Activated B cell treated with CpG ODN at 0.5 μM for 24 hours (primary cell): ENCODE results near the gene BCAP31. TPM values are rescaled to one million over a fixed set of nuclear protein-coding genes. Genes with fewer than 3 reads are reported as not detected.
"Not testable (repeated sequence)": the region's sequence is repeated elsewhere in the genome, so short reads cannot be mapped to it uniquely, and the experiment has no call there.

ENCODE experiments used
- ATAC-seq: fragments of 200-7000 bp; cut with Tn5 transposase; one replicate; pipeline ENCODE4 v1.10.0; 2021; ENCODE audit warnings: low read depth, mild to moderate bottlenecking, moderate library complexity
- CTCF ChIA-PET: fragments of 350-600 bp; sonication (Branson Sonifier 250); formaldehyde crosslinking; loops from one replicate; lab custom pipeline; 2021; ENCODE audit warnings: antibody characterized with exemption; lab: Charles Lee
- POLR2A ChIA-PET: fragments of 350-600 bp; sonication (Branson Sonifier 250); formaldehyde crosslinking; loops from one replicate; lab custom pipeline; 2021; ENCODE audit warnings: antibody characterized with exemption; lab: Charles Lee
- DNase-seq: peaks from one replicate; pipeline ENCODE4 v3.0.0; 2022
- H3K27ac Mint-ChIP-seq: one replicate; pipeline ENCODE4 v1.8.0; 2020; ENCODE audit warnings: mixed read lengths
- H3K27me3 Mint-ChIP-seq: one replicate; pipeline ENCODE4 v1.8.0; 2021; ENCODE audit warnings: mixed read lengths
- H3K36me3 Mint-ChIP-seq: one replicate; pipeline ENCODE4 v1.8.0; 2021; ENCODE audit warnings: low read depth, mixed read lengths
- H3K4me1 Mint-ChIP-seq: one replicate; pipeline ENCODE4 v1.8.0; 2021; ENCODE audit warnings: mixed read lengths
- H3K4me3 Mint-ChIP-seq: one replicate; pipeline ENCODE4 v1.8.0; 2020; ENCODE audit warnings: mild to moderate bottlenecking, mixed read lengths
- H3K9me3 Mint-ChIP-seq: one replicate; pipeline ENCODE4 v1.8.0; 2020; ENCODE audit warnings: mixed read lengths
- intact Hi-C: fragments of 100-400 bp; cut with micrococcal nuclease; formaldehyde crosslinking; loops from one replicate; pipeline ENCODE4 v1.15.1; 2024
- total RNA-seq: library from RNA; stranded (reverse); gene quantifications from 2 replicates; pipeline ENCODE4 v1.2.3, GENCODE V29; 2022
- TF ChIP-seq, protein P1 (sequence below): fragments of 200-600 bp; IDR thresholded peaks from one replicate; pipeline ENCODE4 v1.8.0; 2022; ENCODE audit warnings: antibody characterized with exemption, mild to moderate bottlenecking

The BCAP31 gene
- total RNA-seq, 1 donor from 2014 or later, result 90.5 TPM

DNA sequence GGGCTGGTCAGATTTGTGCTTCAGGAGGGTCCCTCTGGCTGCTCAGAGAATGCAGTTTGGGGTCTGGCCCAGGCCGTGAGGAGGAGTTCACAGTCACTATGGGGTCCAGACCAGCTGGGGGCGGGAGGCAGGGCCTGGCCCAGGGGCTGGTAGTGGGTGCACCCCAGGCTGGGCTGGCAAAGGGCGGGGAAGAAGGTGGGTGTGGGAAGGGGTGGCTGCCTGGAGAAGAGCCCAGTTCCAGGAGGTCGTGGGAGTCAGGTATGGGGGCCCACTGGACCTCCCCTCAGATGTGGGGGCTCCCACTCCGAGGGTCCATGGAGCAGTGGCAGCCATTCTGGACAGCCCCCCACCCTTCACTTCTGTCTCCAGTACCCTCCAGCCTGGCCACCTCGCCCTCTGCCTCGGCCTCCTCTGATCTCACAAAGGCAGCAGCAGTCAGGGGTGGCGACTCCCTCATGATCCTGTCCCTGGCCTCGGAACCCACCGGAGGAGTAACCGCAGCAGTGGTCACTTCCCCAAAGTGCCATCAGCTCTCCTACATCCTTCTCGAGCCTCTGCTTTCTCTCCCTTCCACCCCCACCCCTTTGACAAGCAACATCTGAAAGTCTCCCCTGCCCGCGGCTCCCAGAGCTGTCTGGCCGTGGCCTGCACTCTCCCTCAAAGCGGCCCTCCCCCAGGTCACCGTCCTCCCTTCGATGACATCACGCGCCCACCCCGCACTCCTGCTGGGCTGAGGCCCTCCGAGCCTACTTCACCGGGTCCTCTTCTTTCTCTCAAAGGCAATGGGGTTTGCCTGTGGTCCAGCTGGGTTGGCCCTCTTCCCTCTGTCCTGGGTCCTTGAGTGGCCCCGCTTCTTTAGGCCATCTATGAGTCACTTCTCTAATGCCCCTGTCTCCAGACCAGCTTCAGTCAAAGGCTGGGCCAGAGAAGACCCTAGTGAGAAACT is 38.2 kb downstream of the BCAP31 start:
- intact Hi-C loops, result loop anchor here (2.0 to 10.0 kb wide), 3 partner anchors 36 to 261 kb away; partner anchors contain the start of genes ABCD1, BCAP31 and PLXNB3
- DNase-seq, result no peak
- H3K4me3 Mint-ChIP-seq, result no peak overlapping the region

DNA sequence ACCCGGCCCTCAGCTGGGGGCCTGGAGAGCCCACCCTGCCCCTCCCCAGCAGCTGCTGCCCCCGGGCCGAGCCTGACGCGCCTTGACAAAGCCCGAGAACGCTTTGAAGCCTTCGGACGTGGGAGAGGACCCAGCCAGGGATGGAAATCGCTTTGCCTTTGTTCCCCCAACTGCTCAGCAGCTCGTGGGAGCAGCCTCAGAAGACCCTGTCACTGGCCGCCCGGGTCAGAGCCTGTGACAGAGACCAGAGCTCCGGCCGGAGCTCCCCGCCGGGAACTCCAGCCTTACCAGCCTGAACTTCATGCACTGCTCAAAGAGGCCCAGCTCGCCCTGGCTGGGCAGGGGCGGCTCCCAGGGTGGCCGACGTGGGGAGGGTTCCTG is 39.0 kb downstream of the BCAP31 start:
- DNase-seq (no peak), ATAC-seq (no peak)
- H3K27ac Mint-ChIP-seq, result no peak overlapping the region
- ChIA-PET POLR2A (interaction anchor here (0.6 kb wide), 1 partner anchor 152 kb away, joined by 3 read pairs; no protein-coding TSS in a partner anchor), CTCF (no interaction called here)
- no peaks in the 10 kb centered on the region for H3K4me1 Mint-ChIP-seq
- TF ChIP-seq, protein P1, sequence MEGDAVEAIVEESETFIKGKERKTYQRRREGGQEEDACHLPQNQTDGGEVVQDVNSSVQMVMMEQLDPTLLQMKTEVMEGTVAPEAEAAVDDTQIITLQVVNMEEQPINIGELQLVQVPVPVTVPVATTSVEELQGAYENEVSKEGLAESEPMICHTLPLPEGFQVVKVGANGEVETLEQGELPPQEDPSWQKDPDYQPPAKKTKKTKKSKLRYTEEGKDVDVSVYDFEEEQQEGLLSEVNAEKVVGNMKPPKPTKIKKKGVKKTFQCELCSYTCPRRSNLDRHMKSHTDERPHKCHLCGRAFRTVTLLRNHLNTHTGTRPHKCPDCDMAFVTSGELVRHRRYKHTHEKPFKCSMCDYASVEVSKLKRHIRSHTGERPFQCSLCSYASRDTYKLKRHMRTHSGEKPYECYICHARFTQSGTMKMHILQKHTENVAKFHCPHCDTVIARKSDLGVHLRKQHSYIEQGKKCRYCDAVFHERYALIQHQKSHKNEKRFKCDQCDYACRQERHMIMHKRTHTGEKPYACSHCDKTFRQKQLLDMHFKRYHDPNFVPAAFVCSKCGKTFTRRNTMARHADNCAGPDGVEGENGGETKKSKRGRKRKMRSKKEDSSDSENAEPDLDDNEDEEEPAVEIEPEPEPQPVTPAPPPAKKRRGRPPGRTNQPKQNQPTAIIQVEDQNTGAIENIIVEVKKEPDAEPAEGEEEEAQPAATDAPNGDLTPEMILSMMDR, result no peak
- H3K27me3 Mint-ChIP-seq, result peaks cover 5% of the 10 kb centered on the region
- no peaks in the 10 kb centered on the region for H3K36me3 Mint-ChIP-seq
- intact Hi-C loops, result loop anchor here (5.0 to 10.0 kb wide), 2 partner anchors 37 to 80 kb away; partner anchors contain the start of genes ABCD1, BCAP31 and PLXNB3
- no peaks in the 10 kb centered on the region for H3K9me3 Mint-ChIP-seq
- H3K4me3 Mint-ChIP-seq, result no peak overlapping the region

More for the DNA sequence above, 38.2 kb downstream of the BCAP31 start:
- H3K36me3 Mint-ChIP-seq, result no peaks in the 10 kb centered on the region
- H3K9me3 Mint-ChIP-seq, result no peaks in the 10 kb centered on the region
- H3K27me3 Mint-ChIP-seq, result peaks cover 3% of the 10 kb centered on the region
- POLR2A ChIA-PET, result no interaction called here
- H3K27ac Mint-ChIP-seq, result no peak overlapping the region
- CTCF ChIA-PET, result interaction anchor here (1.2 kb wide), 1 partner anchor 261 kb away, joined by 3 read pairs; no protein-coding TSS in a partner anchor
- no peaks in the 10 kb centered on the region for H3K4me1 Mint-ChIP-seq
- ATAC-seq, result no peak
- TF ChIP-seq, protein P1, result no peak

DNA sequence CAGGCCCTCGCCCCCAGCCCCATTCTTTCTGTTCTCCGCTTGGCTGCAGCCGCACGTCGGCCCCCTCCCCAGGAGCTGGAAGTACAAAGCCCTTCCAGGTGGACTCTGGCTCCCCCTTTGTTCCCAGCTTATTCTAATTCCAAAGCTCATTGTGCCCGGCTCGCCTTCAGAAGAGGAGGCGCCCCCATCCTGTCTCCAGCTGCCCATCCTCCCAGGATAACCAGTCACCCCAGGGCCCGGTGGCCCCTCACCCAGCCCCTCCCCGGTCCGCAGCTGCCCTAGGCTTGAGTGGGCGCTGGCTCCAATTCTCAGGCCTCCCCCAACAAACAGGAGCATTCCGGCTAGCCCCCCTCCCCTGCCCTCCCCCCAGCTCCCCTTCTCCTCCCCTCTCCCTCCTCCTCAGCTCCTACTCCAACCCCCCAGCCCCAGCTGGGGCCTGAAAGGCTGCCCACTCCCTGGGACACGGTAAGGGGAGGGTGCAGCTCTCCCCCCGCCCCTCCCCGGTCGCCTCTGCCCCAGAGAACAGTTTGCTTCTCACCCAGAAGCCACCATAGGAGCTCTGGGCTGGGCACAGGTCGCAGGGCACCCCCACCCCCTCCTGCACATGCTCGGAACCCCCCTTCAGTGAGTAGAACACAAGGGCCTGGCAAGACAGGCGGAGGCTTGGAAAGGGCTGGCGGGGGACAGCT is 39.6 kb downstream of the BCAP31 start:
- Mint-ChIP-seq H3K27me3 (peaks cover 4% of the 10 kb centered on the region), H3K27ac (no peak overlapping the region), H3K36me3 (no peaks in the 10 kb centered on the region), H3K9me3 (no peaks in the 10 kb centered on the region), H3K4me1 (no peaks in the 10 kb centered on the region), H3K4me3 (no peak overlapping the region)
- intact Hi-C loops, result loop anchor here (5.0 to 10.0 kb wide), 2 partner anchors 38 to 80 kb away; partner anchors contain the start of genes ABCD1, BCAP31 and PLXNB3
- no peak for ATAC-seq
- ChIA-PET POLR2A (interaction anchor here (0.6 kb wide), 1 partner anchor 152 kb away, joined by 3 read pairs; no protein-coding TSS in a partner anchor), CTCF (no interaction called here)
- no peak for DNase-seq
- TF ChIP-seq, protein P1, result no peak

DNA sequence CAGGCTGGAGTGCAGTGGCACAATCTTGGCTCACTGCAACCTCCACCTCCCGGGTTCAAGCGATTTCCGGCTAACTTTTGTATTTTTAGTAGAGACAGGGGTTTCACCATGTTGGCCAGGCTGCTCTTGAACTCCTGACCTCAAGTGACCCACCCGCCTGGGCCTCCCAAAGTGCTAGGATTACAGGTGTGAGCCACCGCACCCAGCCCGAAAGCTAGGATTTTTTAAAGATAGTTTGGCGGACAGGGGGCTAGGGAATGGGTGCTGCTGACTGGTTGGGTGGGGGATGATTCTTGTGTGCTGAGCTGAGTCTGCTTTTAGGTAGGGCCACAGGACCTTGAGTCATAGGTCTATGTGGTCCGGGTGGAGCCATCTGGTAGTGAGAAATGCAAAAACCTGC is 40.7 kb downstream of the BCAP31 start:
- H3K27ac Mint-ChIP-seq, CTCF ChIA-PET, DNase-seq, H3K27me3 Mint-ChIP-seq, H3K36me3 Mint-ChIP-seq, ATAC-seq, H3K9me3 Mint-ChIP-seq, POLR2A ChIA-PET, H3K4me3 Mint-ChIP-seq, H3K4me1 Mint-ChIP-seq: not testable (repeated sequence)
- intact Hi-C loops, result loop anchor here (10.0 kb wide), 1 partner anchor 81 kb away; the partner anchor contains the start of gene PLXNB3

DNA sequence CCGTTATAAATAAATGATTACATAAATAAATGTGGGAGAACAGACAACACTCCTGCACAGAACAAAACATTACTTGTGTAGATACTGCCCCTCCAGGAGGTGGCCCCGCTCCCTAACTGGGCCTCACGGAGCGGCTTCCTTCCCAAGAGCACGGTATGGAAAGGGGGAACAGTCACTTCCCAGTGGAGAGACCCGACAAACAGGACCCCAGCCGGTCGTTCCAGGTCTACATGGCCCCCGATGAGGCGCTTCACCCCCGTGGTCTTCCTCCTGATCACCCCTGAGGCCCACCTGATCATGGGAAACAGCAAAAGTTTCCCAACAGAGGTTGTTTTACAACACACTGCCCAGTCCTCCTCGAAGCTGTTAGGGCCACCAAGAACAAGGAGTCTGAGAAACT is 43.0 kb downstream of the BCAP31 start:
- H3K27me3 Mint-ChIP-seq, result peaks cover 5% of the 10 kb centered on the region
- DNase-seq (no peak), ATAC-seq (no peak)
- no peak overlapping the region for H3K4me3 Mint-ChIP-seq
- TF ChIP-seq, protein P1, result no peak
- POLR2A ChIA-PET, result no interaction called here
- H3K9me3 Mint-ChIP-seq, result no peaks in the 10 kb centered on the region
- no peaks in the 10 kb centered on the region for H3K4me1 Mint-ChIP-seq
- no peak overlapping the region for H3K27ac Mint-ChIP-seq
- H3K36me3 Mint-ChIP-seq, result no peaks in the 10 kb centered on the region
- intact Hi-C loops, result loop anchor here (10.0 kb wide), 1 partner anchor 84 kb away; the partner anchor contains the start of gene PLXNB3
- CTCF ChIA-PET, result no interaction called here
